H9 (cell line): ENCODE data around the gene DAB2IP. TPM values are rescaled to one million over a fixed set of nuclear protein-coding genes. Genes with fewer than 3 reads are reported as not detected.

Experiments used
- DNase-seq: peaks from one replicate; pipeline ENCODE4 v3.0.0-alpha.2; 2017
- H2AFZ ChIP-seq: one replicate; pipeline ENCODE4 v1.6.1; 2013; ENCODE audit warnings: mild to moderate bottlenecking, low read length, control low read depth, moderate library complexity
- H2AK5ac ChIP-seq: 2 replicates; pipeline ENCODE4 v1.6.1; 2013; ENCODE audit warnings: low read length, control low read depth, mixed read lengths; ENCODE audit not compliant: insufficient read length
- H2BK120ac ChIP-seq: one replicate; pipeline ENCODE4 v1.6.1; 2013; ENCODE audit warnings: low read depth, mild to moderate bottlenecking, low read length, control low read depth, inconsistent platforms; ENCODE audit not compliant: poor library complexity, severe bottlenecking
- H2BK12ac ChIP-seq: 2 replicates; pipeline ENCODE4 v1.6.1; 2013; ENCODE audit warnings: low read length, control low read depth, mixed read lengths, low read depth; ENCODE audit not compliant: insufficient read length
- H2BK15ac ChIP-seq: 2 replicates; pipeline ENCODE4 v1.6.1; 2013; ENCODE audit warnings: low read depth, low read length, control low read depth
- H2BK20ac ChIP-seq: one replicate; pipeline ENCODE4 v1.6.1; 2013; ENCODE audit warnings: low read depth, mild to moderate bottlenecking, low read length, control low read depth, inconsistent platforms; ENCODE audit not compliant: poor library complexity, severe bottlenecking
- H2BK5ac ChIP-seq: 2 replicates; pipeline ENCODE4 v1.6.1; 2013; ENCODE audit warnings: low read length, control low read depth, mixed read lengths; ENCODE audit not compliant: insufficient read length
- H3K14ac ChIP-seq: 2 replicates; pipeline ENCODE4 v1.6.1; 2013; ENCODE audit warnings: low read length, control low read depth; ENCODE audit not compliant: insufficient read depth
- H3K18ac ChIP-seq: 2 replicates; pipeline ENCODE4 v1.6.1; 2013; ENCODE audit warnings: low read depth, mild to moderate bottlenecking, mixed read lengths, low read length, control low read depth; ENCODE audit not compliant: insufficient read length
- H3K23ac ChIP-seq: 2 replicates; pipeline ENCODE4 v1.6.1; 2013; ENCODE audit warnings: low read length, control low read depth, mixed read lengths, low read depth; ENCODE audit not compliant: insufficient read length
- H3K23me2 ChIP-seq: 2 replicates; pipeline ENCODE4 v1.6.1; 2013; ENCODE audit warnings: low read depth, mild to moderate bottlenecking, mixed read lengths, low read length, control low read depth; ENCODE audit not compliant: insufficient read length, poor library complexity, severe bottlenecking
- H3K27ac ChIP-seq: 2 replicates; pipeline ENCODE4 v1.5.1; 2013; ENCODE audit warnings: low read length, control low read depth, mixed read lengths, low read depth; ENCODE audit not compliant: insufficient read length
- H3K27me3 ChIP-seq: 2 replicates; pipeline ENCODE4 v1.6.1; 2013; ENCODE audit warnings: low read length, control low read depth, inconsistent platforms; ENCODE audit not compliant: insufficient read depth
- H3K4ac ChIP-seq: 2 replicates; pipeline ENCODE4 v1.6.1; 2013; ENCODE audit warnings: low read depth, mild to moderate bottlenecking, control low read depth, inconsistent platforms, low read length, moderate library complexity
- H3K4me1 ChIP-seq: 2 replicates; pipeline ENCODE4 v1.6.1; 2013; ENCODE audit warnings: low read length, control low read depth, inconsistent platforms; ENCODE audit not compliant: insufficient read depth
- H3K4me2 ChIP-seq: 2 replicates; pipeline ENCODE4 v1.6.1; 2013; ENCODE audit warnings: low read length, control low read depth, mixed read lengths; ENCODE audit not compliant: insufficient read length, insufficient read depth
- H3K56ac ChIP-seq: 2 replicates; pipeline ENCODE4 v1.6.1; 2013; ENCODE audit warnings: low read depth, mild to moderate bottlenecking, mixed read lengths, low read length, control low read depth; ENCODE audit not compliant: insufficient read length
- H3K79me1 ChIP-seq: 2 replicates; pipeline ENCODE4 v1.6.1; 2013; ENCODE audit warnings: low read depth, mild to moderate bottlenecking, moderate library complexity, low read length, control low read depth, inconsistent platforms; ENCODE audit not compliant: insufficient read depth, poor library complexity, severe bottlenecking
- H3K79me2 ChIP-seq: 2 replicates; pipeline ENCODE4 v1.6.1; 2013; ENCODE audit warnings: low read length, control low read depth, inconsistent platforms; ENCODE audit not compliant: insufficient read depth
- H3K9ac ChIP-seq: 2 replicates; pipeline ENCODE4 v1.6.1; 2013; ENCODE audit warnings: low read length, control low read depth, mixed read lengths; ENCODE audit not compliant: insufficient read length; ENCODE audit errors: extremely low read depth
- H3K9me3 ChIP-seq: one replicate; pipeline ENCODE4 v1.6.1; 2013; ENCODE audit warnings: low read depth, low read length, inconsistent platforms; ENCODE audit not compliant: control insufficient read depth
- H3T11ph ChIP-seq: one replicate; pipeline ENCODE4 v1.6.1; 2013; ENCODE audit warnings: mild to moderate bottlenecking, low read length, control low read depth, inconsistent platforms
- H4K20me1 ChIP-seq: one replicate; pipeline ENCODE4 v1.6.1; 2013; ENCODE audit not compliant: control insufficient read depth, insufficient read length, insufficient read depth
- H4K5ac ChIP-seq: 2 replicates; pipeline ENCODE4 v1.6.1; 2013; ENCODE audit warnings: low read depth, mild to moderate bottlenecking, mixed read lengths, low read length, control low read depth; ENCODE audit not compliant: insufficient read length
- H4K8ac ChIP-seq: replicated peaks from 2 replicates; pipeline ENCODE4 v1.6.1; 2013; ENCODE audit warnings: low read length, control low read depth, mixed read lengths, low read depth; ENCODE audit not compliant: insufficient read length
- H4K91ac ChIP-seq: 2 replicates; pipeline ENCODE4 v1.6.1; 2013; ENCODE audit warnings: low read depth, mild to moderate bottlenecking, moderate library complexity, mixed read lengths, low read length, control low read depth; ENCODE audit not compliant: insufficient read length
- H3K27ac Mint-ChIP-seq, 3 experiments: 2 replicates in 2 of 3; 3 replicates in 1 of 3; pipeline ENCODE4 v1.8.0; 2020 to 2021; ENCODE audit warnings: mixed read lengths in 3 of 3, mild to moderate bottlenecking in 1 of 3, moderate library complexity in 1 of 3
- H3K27me3 Mint-ChIP-seq: 2 replicates; pipeline ENCODE4 v1.8.0; 2021; ENCODE audit warnings: low read depth, mild to moderate bottlenecking, moderate library complexity, mixed read lengths
- H3K36me3 Mint-ChIP-seq, 3 experiments: 2 replicates in 2 of 3; 3 replicates in 1 of 3; pipeline ENCODE4 v1.8.0; 2020 to 2021; ENCODE audit warnings: low read depth in 3 of 3, mixed read lengths in 3 of 3; ENCODE audit not compliant: insufficient read depth in 1 of 3
- H3K4me1 Mint-ChIP-seq, 2 experiments: 2 replicates each; pipeline ENCODE4 v1.8.0; 2020; ENCODE audit warnings: mixed read lengths in 2 of 2
- H3K4me3 Mint-ChIP-seq, 2 experiments: 2 replicates in 1 of 2; 3 replicates in 1 of 2; pipeline ENCODE4 v1.8.0; 2020 to 2021; ENCODE audit warnings: mild to moderate bottlenecking in 2 of 2, mixed read lengths in 2 of 2, moderate library complexity in 1 of 2
- H3K9me3 Mint-ChIP-seq, 2 experiments: 2 replicates in 1 of 2; 3 replicates in 1 of 2; pipeline ENCODE4 v1.8.0; 2020; ENCODE audit warnings: mild to moderate bottlenecking in 2 of 2, mixed read lengths in 2 of 2, moderate library complexity in 1 of 2
- WGBS: extraction: QIAGEN DNeasy Blood & Tissue Kit; methylation state at CpG from one replicate; pipeline ENCODE4 v1.1.7; 2013; ENCODE audit warnings: missing lambda C conversion rate, low lambda C conversion rate, mixed read lengths; ENCODE audit not compliant: insufficient read length; ENCODE audit errors: extremely low coverage; 5-methylcytosine and 5-hydroxymethylcytosine counted together
- total RNA-seq: library from RNA; stranded (reverse); gene quantifications from 2 replicates; pipeline ENCODE4 v1.2.1, GENCODE V29; 2021
- TF ChIP-seq, protein P1 (sequence below): fragments of 200-600 bp; sonication (generic); conservative IDR thresholded peaks from 3 replicates; pipeline ENCODE4 v1.8.0; 2021; ENCODE audit warnings: antibody characterized with exemption, mild to moderate bottlenecking

The DAB2IP gene
- total RNA-seq, 1 experiment from 2014 or later, result 22.6 TPM

DNA sequence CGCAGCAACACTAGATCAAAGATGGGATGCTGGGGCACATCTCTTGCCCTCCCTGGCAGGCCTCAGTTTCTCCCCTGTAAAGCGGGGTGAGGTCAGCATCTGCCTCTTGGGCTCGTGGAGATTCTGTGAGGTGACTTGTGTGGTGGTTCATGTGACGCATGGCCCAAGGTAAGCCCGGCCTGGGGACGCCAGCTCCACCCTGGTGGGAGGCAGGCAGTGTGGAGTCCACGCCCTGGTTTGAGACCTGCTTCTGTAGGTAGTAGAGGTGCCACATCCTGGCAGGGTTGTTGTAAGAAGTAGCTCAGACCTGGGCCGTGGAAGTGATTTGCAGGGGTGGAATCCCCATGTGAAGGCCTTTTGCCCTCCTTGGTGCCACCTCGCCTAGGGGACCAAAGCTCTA lies 101.5 kb downstream of the DAB2IP start:
- H3K4me3 Mint-ChIP-seq, result no peak overlapping the region
- Histone ChIP-seq H3T11ph (no peak overlapping the region), H3K56ac (no peak overlapping the region), H3K79me1 (no peaks in the 10 kb centered on the region), H2BK120ac (no peak overlapping the region), H4K5ac (no peak overlapping the region), H3K79me2 (no peaks in the 10 kb centered on the region), H3K23me2 (no peaks in the 10 kb centered on the region), H2AFZ (no peak overlapping the region), H2BK5ac (no peak overlapping the region), H2BK15ac (no peak overlapping the region), H3K18ac (no peak overlapping the region), H3K4me2 (no peak overlapping the region), H2BK20ac (no peak overlapping the region), H3K27ac (no peak overlapping the region), H3K9ac (no peak overlapping the region), H3K14ac (no peak overlapping the region; the same call in 1 of the 2 replicates), H3K27me3 (no peaks in the 10 kb centered on the region), H3K4me1 (no peaks in the 10 kb centered on the region), H3K4ac (no peak overlapping the region), H3K23ac (no peak overlapping the region), H4K91ac (no peak overlapping the region), H2BK12ac (no peak overlapping the region), H4K20me1 (peaks cover 3% of the 10 kb centered on the region), H2AK5ac (no peak overlapping the region), H4K8ac (no peak overlapping the region), H3K9me3 (no peaks in the 10 kb centered on the region)
- no peaks in the 10 kb centered on the region for H3K36me3 Mint-ChIP-seq
- peaks cover 8 to 9% of the 10 kb centered on the region in 2 experiments for H3K4me1 Mint-ChIP-seq
- DNase-seq, result no peak
- no peaks in the 10 kb centered on the region; a peak in 1 of 5 replicates for H3K9me3 Mint-ChIP-seq
- peak overlapping the region in 1 of 3 experiments; percentile 89; a peak in 1 of 7 replicates for H3K27ac Mint-ChIP-seq
- no CpG with 5 or more reads among the region's 9 CpGs for WGBS
- TF ChIP-seq, protein P1, sequence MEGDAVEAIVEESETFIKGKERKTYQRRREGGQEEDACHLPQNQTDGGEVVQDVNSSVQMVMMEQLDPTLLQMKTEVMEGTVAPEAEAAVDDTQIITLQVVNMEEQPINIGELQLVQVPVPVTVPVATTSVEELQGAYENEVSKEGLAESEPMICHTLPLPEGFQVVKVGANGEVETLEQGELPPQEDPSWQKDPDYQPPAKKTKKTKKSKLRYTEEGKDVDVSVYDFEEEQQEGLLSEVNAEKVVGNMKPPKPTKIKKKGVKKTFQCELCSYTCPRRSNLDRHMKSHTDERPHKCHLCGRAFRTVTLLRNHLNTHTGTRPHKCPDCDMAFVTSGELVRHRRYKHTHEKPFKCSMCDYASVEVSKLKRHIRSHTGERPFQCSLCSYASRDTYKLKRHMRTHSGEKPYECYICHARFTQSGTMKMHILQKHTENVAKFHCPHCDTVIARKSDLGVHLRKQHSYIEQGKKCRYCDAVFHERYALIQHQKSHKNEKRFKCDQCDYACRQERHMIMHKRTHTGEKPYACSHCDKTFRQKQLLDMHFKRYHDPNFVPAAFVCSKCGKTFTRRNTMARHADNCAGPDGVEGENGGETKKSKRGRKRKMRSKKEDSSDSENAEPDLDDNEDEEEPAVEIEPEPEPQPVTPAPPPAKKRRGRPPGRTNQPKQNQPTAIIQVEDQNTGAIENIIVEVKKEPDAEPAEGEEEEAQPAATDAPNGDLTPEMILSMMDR, result no peak
- no peaks in the 10 kb centered on the region for H3K27me3 Mint-ChIP-seq
